Measurements from ENCODE around the gene HYAL3. TPM values are rescaled to one million over a fixed set of nuclear protein-coding genes. Genes with fewer than 3 reads are reported as not detected.

Gene HYAL3
- total RNA-seq, 1 experiment from 2014 or later, result 10.2 TPM

DNA sequence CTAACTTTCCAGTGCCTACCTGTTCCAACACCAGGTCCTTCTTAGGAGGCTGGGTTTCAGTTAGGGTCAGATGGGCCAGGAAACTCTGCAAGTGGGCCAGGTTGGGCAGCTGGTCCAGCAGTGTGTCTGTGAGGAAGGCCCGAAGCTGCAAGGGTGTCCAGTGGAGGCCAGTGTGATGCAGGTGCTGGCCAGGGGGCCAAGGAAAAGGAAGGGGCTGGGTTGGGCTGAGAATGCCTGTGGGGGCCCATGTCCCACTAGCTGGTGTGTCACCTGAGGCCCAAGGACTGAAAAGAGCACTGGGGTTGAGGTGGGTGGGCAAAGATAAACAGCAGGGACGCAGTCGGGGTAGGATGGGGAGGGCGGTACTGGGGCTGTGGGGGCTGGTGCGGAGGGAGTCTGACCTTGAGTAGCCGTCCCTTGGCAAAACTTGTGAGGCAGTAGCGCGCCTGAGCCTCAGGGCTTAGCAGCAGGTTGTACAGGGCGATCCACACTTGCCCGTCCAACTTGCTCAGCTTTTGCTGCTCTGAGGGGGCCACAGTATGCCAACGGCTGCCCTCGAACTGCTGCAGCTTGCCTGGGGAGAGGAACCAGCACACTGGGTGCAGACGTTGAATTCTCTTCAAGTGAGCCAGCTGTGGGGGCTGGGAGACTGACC lies 42.9 kb upstream of the HYAL3 start:
- BruUV-seq (replicated peaks), result no TSS peak
- no peaks in the 10 kb centered on the region; the same call in 1 of the 2 replicates for H3K79me2 ChIP-seq (ENCODE audit: low read depth)
- no peaks in the 10 kb centered on the region for H3K27me3 ChIP-seq (ENCODE audit: insufficient read depth, low read depth)
- H4K20me1 ChIP-seq (ENCODE audit: insufficient read depth), result no peaks in the 10 kb centered on the region
- H3K4me2 ChIP-seq, result no peak overlapping the region
- H2AFZ ChIP-seq, result no peak overlapping the region
- ChIA-PET POLR2A (ENCODE audit: unreplicated experiment) (no interaction called here), CTCF (no interaction called here)
- TF ChIP-seq, protein P1, sequence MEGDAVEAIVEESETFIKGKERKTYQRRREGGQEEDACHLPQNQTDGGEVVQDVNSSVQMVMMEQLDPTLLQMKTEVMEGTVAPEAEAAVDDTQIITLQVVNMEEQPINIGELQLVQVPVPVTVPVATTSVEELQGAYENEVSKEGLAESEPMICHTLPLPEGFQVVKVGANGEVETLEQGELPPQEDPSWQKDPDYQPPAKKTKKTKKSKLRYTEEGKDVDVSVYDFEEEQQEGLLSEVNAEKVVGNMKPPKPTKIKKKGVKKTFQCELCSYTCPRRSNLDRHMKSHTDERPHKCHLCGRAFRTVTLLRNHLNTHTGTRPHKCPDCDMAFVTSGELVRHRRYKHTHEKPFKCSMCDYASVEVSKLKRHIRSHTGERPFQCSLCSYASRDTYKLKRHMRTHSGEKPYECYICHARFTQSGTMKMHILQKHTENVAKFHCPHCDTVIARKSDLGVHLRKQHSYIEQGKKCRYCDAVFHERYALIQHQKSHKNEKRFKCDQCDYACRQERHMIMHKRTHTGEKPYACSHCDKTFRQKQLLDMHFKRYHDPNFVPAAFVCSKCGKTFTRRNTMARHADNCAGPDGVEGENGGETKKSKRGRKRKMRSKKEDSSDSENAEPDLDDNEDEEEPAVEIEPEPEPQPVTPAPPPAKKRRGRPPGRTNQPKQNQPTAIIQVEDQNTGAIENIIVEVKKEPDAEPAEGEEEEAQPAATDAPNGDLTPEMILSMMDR (conservative IDR thresholded peaks at IDR 0.05), result no peak
- TF ChIP-seq EZH2 (IDR thresholded peaks at IDR 0.05; ENCODE audit: low read depth), result no peak
- no peaks in the 10 kb centered on the region for H3K9me2 ChIP-seq (ENCODE audit: insufficient read depth)
- H3K27ac ChIP-seq, result no peak overlapping the region
- H3K4me1 ChIP-seq (replicated peaks; ENCODE audit: insufficient read depth), result peaks cover 9% of the 10 kb centered on the region; the same call in 1 of the 2 replicates
- peaks cover 11% of the 10 kb centered on the region; the same call in 1 of the 2 replicates for H3F3A ChIP-seq (ENCODE audit: insufficient read depth, low read depth)
- H3K4me3 ChIP-seq, result no peak overlapping the region
- no peaks in the 10 kb centered on the region for H3K9me3 ChIP-seq (ENCODE audit: insufficient read depth, low read depth)
- intact Hi-C loops (cut with micrococcal nuclease; ENCODE audit: unreplicated experiment), result no loop called here
- H3K36me3 ChIP-seq (ENCODE audit: low read depth), result no peaks in the 10 kb centered on the region
- DNase-seq, result no peak

DNA sequence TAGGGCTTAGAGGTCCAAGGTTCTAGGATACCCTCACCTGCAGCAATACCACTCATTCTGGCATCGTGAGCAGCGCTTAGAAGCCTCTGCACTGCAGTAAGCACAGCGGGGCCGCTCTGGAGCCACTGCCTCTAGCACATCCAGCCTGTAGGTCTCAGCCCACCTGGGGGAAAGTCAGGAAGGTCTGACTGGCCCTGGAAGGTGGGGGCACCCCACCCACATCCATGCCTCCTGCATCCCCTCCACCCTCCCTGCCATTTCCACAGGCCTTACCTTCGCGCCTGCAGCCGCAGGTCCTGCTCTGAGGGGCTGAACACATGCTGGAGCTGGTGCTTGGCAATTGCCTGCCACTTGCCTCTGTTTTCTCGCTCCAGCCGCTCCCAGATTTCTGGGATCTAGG lies 42.3 kb upstream of the HYAL3 start:
- Histone ChIP-seq H3K36me3 (ENCODE audit: low read depth) (no peaks in the 10 kb centered on the region), H3K27me3 (ENCODE audit: insufficient read depth, low read depth) (no peaks in the 10 kb centered on the region), H4K20me1 (ENCODE audit: insufficient read depth) (no peaks in the 10 kb centered on the region), H2AFZ (no peak overlapping the region), H3K4me2 (no peak overlapping the region), H3K79me2 (ENCODE audit: low read depth) (peaks cover 6% of the 10 kb centered on the region), H3K9me2 (ENCODE audit: insufficient read depth) (no peaks in the 10 kb centered on the region), H3F3A (ENCODE audit: insufficient read depth, low read depth) (peaks cover 17% of the 10 kb centered on the region; the same call in 1 of the 2 replicates), H3K9me3 (ENCODE audit: insufficient read depth, low read depth) (no peaks in the 10 kb centered on the region), H3K4me3 (no peak overlapping the region), H3K4me1 (replicated peaks; ENCODE audit: insufficient read depth) (peaks cover 9% of the 10 kb centered on the region; the same call in 1 of the 2 replicates), H3K27ac (no peak overlapping the region)
- TF ChIP-seq, protein P1 (conservative IDR thresholded peaks at IDR 0.05), result no peak
- TF ChIP-seq EZH2 (IDR thresholded peaks at IDR 0.05; ENCODE audit: low read depth), result no peak
- DNase-seq, result no peak
- CTCF ChIA-PET, result no interaction called here
- BruUV-seq (replicated peaks), result no TSS peak
- POLR2A ChIA-PET (ENCODE audit: unreplicated experiment), result no interaction called here
- intact Hi-C loops (cut with micrococcal nuclease; ENCODE audit: unreplicated experiment), result no loop called here

DNA sequence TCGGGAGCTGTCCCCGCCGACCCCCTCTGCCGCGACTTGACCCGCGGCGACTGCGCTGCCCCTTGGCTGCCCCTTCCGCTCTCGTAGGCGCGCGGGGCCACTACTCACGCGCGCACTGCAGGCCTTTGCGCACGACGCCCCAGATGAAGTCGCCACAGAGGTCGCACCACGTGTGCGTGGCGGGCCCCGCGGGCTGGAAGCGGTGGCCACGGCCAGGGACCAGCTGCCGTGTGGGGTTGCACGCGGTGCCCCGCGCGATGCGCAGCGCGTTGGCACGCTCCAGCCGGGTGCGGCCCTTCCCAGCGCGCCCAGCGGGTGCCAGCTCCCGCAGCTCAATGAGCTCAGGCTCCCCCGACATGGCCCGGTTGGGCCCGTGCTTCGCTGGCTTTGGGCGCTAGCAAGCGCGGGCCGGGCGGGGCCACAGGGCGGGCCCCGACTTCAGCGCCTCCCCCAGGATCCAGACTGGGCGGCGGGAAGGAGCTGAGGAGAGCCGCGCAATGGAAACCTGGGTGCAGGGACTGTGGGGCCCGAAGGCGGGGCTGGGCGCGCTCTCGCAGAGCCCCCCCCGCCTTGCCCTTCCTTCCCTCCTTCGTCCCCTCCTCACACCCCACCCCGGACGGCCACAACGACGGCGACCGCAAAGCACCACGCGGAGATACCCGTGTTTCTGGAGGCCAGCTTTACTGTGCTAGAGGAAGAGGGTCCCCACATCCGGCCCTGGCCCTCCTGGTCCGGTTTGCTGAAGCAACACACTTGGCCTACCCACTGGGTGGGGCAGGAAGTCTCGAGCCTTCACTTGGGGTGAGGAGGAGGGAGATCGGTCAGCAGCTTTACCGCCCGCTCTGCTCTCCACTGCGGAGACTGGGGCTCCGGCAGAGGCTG lies 41.5 kb upstream of the HYAL3 start, which contains the start of gene RASSF1:
Gene RASSF1 (minus strand): TSS at position 389 of the 882 bp plus-strand sequence. CDS start 31 bp downstream, at position 358.
- Histone ChIP-seq H3K9me2 (ENCODE audit: insufficient read depth) (no peaks in the 10 kb centered on the region), H3F3A (ENCODE audit: insufficient read depth, low read depth) (peaks cover 24% of the 10 kb centered on the region; the same call in 1 of the 2 replicates), H3K36me3 (ENCODE audit: low read depth) (no peaks in the 10 kb centered on the region), H3K4me1 (replicated peaks; ENCODE audit: insufficient read depth) (peaks cover 13% of the 10 kb centered on the region), H3K27ac (no peak within 1 kb of the TSS), H3K27me3 (ENCODE audit: insufficient read depth, low read depth) (no peaks in the 10 kb centered on the region), H3K4me3 (no peak within 1 kb of the TSS), H3K9me3 (ENCODE audit: insufficient read depth, low read depth) (no peaks in the 10 kb centered on the region), H3K4me2 (no peak within 1 kb of the TSS), H2AFZ (no peak within 1 kb of the TSS), H3K79me2 (ENCODE audit: low read depth) (peaks cover 14% of the 10 kb centered on the region), H4K20me1 (ENCODE audit: insufficient read depth) (no peaks in the 10 kb centered on the region)
- TF ChIP-seq, protein P1 (conservative IDR thresholded peaks at IDR 0.05), result no peak
- TF ChIP-seq EZH2 (IDR thresholded peaks at IDR 0.05; ENCODE audit: low read depth), result no peak
- ChIA-PET POLR2A (ENCODE audit: unreplicated experiment) (interaction anchor here (0.6 to 0.8 kb wide), 2 partner anchors 41 to 106 kb away, joined by 3 to 4 read pairs; no protein-coding TSS in a partner anchor), CTCF (no interaction called here)
- BruUV-seq (replicated peaks), result no TSS peak
- peak in 1 of 2 experiments; percentile 43 for DNase-seq
- intact Hi-C loops (cut with micrococcal nuclease; ENCODE audit: unreplicated experiment), result no loop called here

All from PC-9 (cell line).